Hepatic stellate cell (primary cell): ENCODE results near the gene GRIFIN.

Experiments
- DNase-seq: peaks from one replicate; pipeline ENCODE4 v3.0.0; 2011; ENCODE audit warnings: low spot score

GRIFIN gene

DNA sequence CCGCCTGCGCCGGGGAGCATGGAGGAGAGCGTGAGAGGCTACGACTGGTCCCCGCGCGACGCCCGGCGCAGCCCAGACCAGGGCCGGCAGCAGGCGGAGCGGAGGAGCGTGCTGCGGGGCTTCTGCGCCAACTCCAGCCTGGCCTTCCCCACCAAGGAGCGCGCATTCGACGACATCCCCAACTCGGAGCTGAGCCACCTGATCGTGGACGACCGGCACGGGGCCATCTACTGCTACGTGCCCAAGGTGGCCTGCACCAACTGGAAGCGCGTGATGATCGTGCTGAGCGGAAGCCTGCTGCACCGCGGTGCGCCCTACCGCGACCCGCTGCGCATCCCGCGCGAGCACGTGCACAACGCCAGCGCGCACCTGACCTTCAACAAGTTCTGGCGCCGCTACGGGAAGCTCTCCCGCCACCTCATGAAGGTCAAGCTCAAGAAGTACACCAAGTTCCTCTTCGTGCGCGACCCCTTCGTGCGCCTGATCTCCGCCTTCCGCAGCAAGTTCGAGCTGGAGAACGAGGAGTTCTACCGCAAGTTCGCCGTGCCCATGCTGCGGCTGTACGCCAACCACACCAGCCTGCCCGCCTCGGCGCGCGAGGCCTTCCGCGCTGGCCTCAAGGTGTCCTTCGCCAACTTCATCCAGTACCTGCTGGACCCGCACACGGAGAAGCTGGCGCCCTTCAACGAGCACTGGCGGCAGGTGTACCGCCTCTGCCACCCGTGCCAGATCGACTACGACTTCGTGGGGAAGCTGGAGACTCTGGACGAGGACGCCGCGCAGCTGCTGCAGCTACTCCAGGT, 43.1 kb downstream of the GRIFIN start:
- no peak for DNase-seq

DNA sequence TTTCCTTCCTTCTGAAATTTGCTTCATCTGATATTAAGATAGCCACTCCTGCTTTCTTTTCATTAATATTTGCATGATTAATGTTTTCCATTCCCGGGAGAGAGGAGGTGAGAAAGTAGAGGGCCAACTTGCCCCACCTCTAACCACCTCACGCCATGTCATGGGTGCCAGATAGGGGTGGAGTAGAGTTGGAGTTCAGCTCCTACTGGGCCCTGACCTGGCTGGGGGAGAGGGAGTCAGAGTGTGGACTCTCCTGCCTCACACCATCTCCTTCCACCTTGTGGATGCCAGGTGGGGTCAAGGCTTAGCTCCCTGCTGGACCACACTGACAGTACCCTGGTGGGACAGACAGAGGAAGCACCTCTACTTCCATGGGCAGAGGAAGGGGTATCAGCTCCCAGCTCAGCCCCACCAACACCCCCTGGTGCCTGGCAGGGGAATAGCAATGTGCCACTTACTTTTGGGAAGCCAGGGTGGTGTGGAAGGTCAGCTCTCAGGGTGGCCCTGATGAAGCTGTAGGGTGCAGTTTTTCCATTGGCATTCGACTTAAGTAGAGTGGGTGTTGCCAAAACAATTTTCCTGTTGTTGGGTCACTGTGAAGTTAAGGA, 44.8 kb downstream of the GRIFIN start:
- no peak for DNase-seq

DNA sequence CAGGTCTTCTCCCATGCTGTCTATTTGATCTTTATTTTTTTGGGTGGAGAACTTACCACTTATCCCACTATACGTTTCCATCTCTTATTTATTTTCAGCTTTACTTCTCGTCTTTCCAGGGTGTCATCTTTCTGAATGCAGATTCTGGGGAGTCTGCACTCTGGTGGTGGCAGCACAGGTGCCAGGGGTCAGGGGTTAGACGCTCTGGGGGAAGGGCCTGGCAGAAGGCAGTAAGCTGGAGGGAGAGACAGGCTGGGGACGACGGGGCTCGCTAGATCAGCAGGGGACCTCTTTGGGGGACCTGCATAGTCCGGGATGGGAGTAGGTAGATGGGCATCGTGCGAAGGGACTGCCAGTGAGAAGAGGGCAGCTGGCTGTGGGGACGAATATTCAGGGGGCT, 50.4 kb downstream of the GRIFIN start:
- DNase-seq, result no peak
